ENCODE measurements around the gene MT4. TPM values are rescaled to one million over a fixed set of nuclear protein-coding genes. Genes with fewer than 3 reads are reported as not detected.

Gene MT4
- total RNA-seq, 2 experiments from 2014 or later: not detected

Other genes starting within 250 kb of the MT4 start
- gene AMFR, start 139.5 kb upstream of the MT4 start, total RNA-seq: 10 to 100 TPM; 52.5 to 58.5 TPM
- gene NUDT21, start 113.7 kb upstream of the MT4 start, total RNA-seq: 100 to 1,000 TPM; 213 to 241 TPM
- gene OGFOD1, start 113.5 kb upstream of the MT4 start, total RNA-seq: 10 to 100 TPM; 43.8 to 44.2 TPM
- 10 to 100 TPM; 16.7 to 21.5 TPM for gene BBS2, start 45.0 kb upstream of the MT4 start, total RNA-seq
- gene MT3, start 24.5 kb downstream of the MT4 start, total RNA-seq: 1 to 10 TPM; 3.0 to 3.8 TPM
- 100 to 1,000 TPM; 146 to 268 TPM for gene MT2A, start 43.5 kb downstream of the MT4 start, total RNA-seq
- 100 to 1,000 TPM; 100 to 154 TPM for gene MT1E, start 60.7 kb downstream of the MT4 start, total RNA-seq
- gene MT1M, start 67.6 kb downstream of the MT4 start, total RNA-seq: not detected
- gene MT1A, start 73.6 kb downstream of the MT4 start, total RNA-seq: not detected
- not detected for gene MT1B, start 86.8 kb downstream of the MT4 start, total RNA-seq
- 10 to 100 TPM; 19.6 to 24.3 TPM for gene MT1F, start 92.9 kb downstream of the MT4 start, total RNA-seq
- gene MT1G, start 103.0 kb downstream of the MT4 start, total RNA-seq: 10 to 100 TPM in 1 of 2 experiments, 1 to 10 TPM in 1; 8.0 to 10.2 TPM
- under 1 TPM; 0.62 TPM for gene MT1H, start 104.7 kb downstream of the MT4 start, total RNA-seq
- gene MT1X, start 117.4 kb downstream of the MT4 start, total RNA-seq: 10 to 100 TPM; 57.6 to 59.1 TPM
- gene NUP93, start 165.1 kb downstream of the MT4 start, total RNA-seq: 10 to 100 TPM; 85.0 to 85.9 TPM